Uterus (tissue), 4 donors: ENCODE results near the gene OR51V1. TPM values are rescaled to one million over a fixed set of nuclear protein-coding genes. Genes with fewer than 3 reads are reported as not detected.

Source experiments
- DNase-seq, 2 donors: peaks; one replicate each; pipeline ENCODE4 v3.0.0-alpha.2; 2019 to 2020
- H3K27ac ChIP-seq, 2 donors: fragments of 200-600 bp; sonication (generic); 1 replicate in 1 of 2; 2 replicates in 1 of 2; pipeline ENCODE4 v1.5.1; 2016 to 2018
- H3K27me3 ChIP-seq, 2 donors: fragments of 200-600 bp; sonication (generic); one replicate each; pipeline ENCODE4 v1.5.1; 2018 to 2019; ENCODE audit warnings: control low read depth in 1 of 2
- H3K36me3 ChIP-seq, 2 donors: fragments of 200-600 bp; sonication (generic); one replicate each; pipeline ENCODE4 v1.5.1; 2019; ENCODE audit warnings: control low read depth in 1 of 2
- H3K4me1 ChIP-seq, 2 donors: fragments of 200-600 bp; sonication (generic); one replicate each; pipeline ENCODE4 v1.5.1; 2018 to 2019; ENCODE audit warnings: control low read depth in 1 of 2
- H3K4me3 ChIP-seq, 2 donors: fragments of 200-600 bp; sonication (generic); 1 replicate in 1 of 2; 2 replicates in 1 of 2; pipeline ENCODE4 v1.5.1; 2018 to 2019; ENCODE audit warnings: mild to moderate bottlenecking in 1 of 2
- H3K9me3 ChIP-seq, 2 donors: fragments of 200-600 bp; sonication (generic); one replicate each; pipeline ENCODE4 v1.5.1; 2019; ENCODE audit warnings: control low read depth in 1 of 2
- CTCF ChIP-seq, 4 experiments: fragments of 200-600 bp in 2 of 4; fragments of 450-650 bp in 2 of 4; sonication (generic) in 2 of 4; IDR thresholded peaks; one replicate each; pipeline ENCODE4 v1.5.1; 2016 to 2019; ENCODE audit warnings: antibody characterized with exemption in 4 of 4, mild to moderate bottlenecking in 2 of 4, moderate library complexity in 1 of 4
- POLR2A ChIP-seq, 2 donors: fragments of 450-650 bp; IDR thresholded peaks; one replicate each; pipeline ENCODE4 v1.6.1; 2016; ENCODE audit warnings: antibody characterized with exemption in 2 of 2, mild to moderate bottlenecking in 1 of 2, moderate library complexity in 1 of 2
- intact Hi-C: fragments of 100-400 bp; cut with DNase I; formaldehyde crosslinking; loops from one replicate; pipeline ENCODE4 v1.15.1; 2023; ENCODE audit warnings: low total_unique reads
- total RNA-seq, 4 donors: library from RNA; depleted of rRNA in 3 of 4; stranded (reverse); fragments of >200 nt in 3 of 4; gene quantifications; one replicate each; pipeline versions ENCODE4 v1.1.0 to v1.2.4, GENCODE V29; 2014 to 2023
- donor health status: DM: yes; HTN: yes; CAD: no.

OR51V1 gene
- total RNA-seq, 4 donors from 2014 or later = not detected

DNA sequence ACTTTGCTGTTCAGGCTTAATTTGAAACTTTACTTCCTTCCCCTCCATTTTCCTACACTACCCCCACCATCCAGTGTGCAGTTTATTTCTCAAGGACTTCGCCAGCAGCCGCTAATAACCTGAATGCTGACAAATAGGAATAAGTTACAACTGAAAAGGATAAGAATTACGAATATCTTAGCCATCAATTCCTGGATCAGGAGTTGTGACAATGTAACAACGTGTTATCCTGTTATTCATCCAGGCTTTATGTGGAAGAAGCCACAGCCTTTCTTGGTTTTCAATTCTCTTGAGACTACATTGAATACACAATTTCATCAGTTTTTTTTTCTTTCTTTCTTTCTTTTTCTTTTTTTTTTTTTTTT, 43.3 kb upstream of the OR51V1 start:
- Histone ChIP-seq H3K27me3 (no peaks in the 10 kb centered on the region), H3K9me3 (no peaks in the 10 kb centered on the region), H3K36me3 (no peaks in the 10 kb centered on the region), H3K4me1 (no peaks in the 10 kb centered on the region), H3K4me3 (no peak overlapping the region), H3K27ac (no peak overlapping the region)
- intact Hi-C loops = no loop called here
- DNase-seq = no peak
- TF ChIP-seq CTCF (IDR thresholded peaks at IDR 0.05) = no peak
- no peak for TF ChIP-seq POLR2A (IDR thresholded peaks at IDR 0.05)

DNA sequence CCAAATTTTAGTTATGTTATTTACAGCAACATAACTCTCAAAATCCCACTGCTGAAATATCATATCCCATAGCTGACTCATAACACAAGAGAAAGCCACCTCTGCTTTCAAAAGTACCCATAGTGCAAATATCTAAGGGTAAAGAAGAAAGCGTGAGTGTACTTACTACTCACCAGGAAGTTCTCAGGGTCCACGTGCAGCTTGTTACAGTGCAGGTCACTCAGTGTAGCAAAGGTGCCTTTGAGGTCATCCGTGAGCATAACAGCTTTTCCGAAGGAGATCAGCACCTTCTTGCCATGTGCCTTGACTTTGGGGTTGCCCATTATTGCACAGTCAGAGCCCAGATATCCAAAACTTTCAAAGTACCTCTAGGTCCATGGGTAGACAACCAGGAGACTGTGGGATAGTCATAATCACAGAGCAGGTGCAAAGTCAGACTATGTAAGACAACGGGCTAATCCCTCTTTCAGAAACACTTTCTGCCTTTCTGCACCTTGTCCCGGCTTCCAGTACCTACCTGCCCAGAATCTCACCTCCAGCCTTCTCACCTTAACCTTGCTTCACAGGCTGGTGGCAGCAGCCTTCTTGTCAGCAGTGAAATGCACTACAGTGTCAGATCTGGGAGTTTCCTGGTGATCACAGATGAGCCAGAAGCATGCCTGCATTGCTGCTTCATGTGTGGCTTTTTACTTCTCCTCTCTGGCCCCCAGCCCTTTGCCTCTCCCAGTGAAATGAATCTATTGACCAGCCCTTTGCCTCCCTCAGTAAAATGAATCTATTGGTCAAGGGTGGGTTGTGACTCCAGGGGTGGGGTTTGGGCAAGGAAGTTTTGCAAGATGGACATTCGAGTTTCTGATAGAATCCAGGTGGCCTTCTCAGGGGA, 42.7 kb upstream of the OR51V1 start:
- Histone ChIP-seq H3K36me3 (no peaks in the 10 kb centered on the region), H3K27ac (no peak overlapping the region), H3K9me3 (no peaks in the 10 kb centered on the region), H3K4me1 (no peaks in the 10 kb centered on the region), H3K4me3 (no peak overlapping the region), H3K27me3 (no peaks in the 10 kb centered on the region)
- intact Hi-C loops = no loop called here
- TF ChIP-seq CTCF (IDR thresholded peaks at IDR 0.05) = no peak
- DNase-seq = no peak

- TF ChIP-seq CTCF (IDR thresholded peaks at IDR 0.05) (no peak), POLR2A (IDR thresholded peaks at IDR 0.05) (no peak)
- no peaks in the 10 kb centered on the region for H3K9me3 ChIP-seq
- intact Hi-C loops = no loop called here
- no peaks in the 10 kb centered on the region for H3K4me1 ChIP-seq
- no peak overlapping the region for H3K27ac ChIP-seq
- no peaks in the 10 kb centered on the region for H3K36me3 ChIP-seq
- DNase-seq = no peak
- no peaks in the 10 kb centered on the region for H3K27me3 ChIP-seq
- no peak overlapping the region for H3K4me3 ChIP-seq
Observed at GRCh38 chr11:5242208-5242607, 41.7 kb upstream of the OR51V1 start.

- Histone ChIP-seq H3K27me3 (no peaks in the 10 kb centered on the region), H3K4me3 (no peak overlapping the region), H3K36me3 (no peaks in the 10 kb centered on the region), H3K4me1 (no peaks in the 10 kb centered on the region), H3K27ac (no peak overlapping the region), H3K9me3 (no peaks in the 10 kb centered on the region)
- intact Hi-C loops = no loop called here
- no peak for DNase-seq
- no peak for TF ChIP-seq POLR2A (IDR thresholded peaks at IDR 0.05)
- no peak for TF ChIP-seq CTCF (IDR thresholded peaks at IDR 0.05)
Observed at GRCh38 chr11:5241458-5241857, 41.0 kb upstream of the OR51V1 start.

GRCh38 chr11:5240458-5240857, 40.0 kb upstream of the OR51V1 start:
- DNase-seq = no peak
- H3K27ac ChIP-seq = no peak overlapping the region
- H3K4me3 ChIP-seq = no peak overlapping the region
- H3K36me3 ChIP-seq = no peaks in the 10 kb centered on the region
- TF ChIP-seq POLR2A (IDR thresholded peaks at IDR 0.05) = no peak
- TF ChIP-seq CTCF (IDR thresholded peaks at IDR 0.05) = no peak
- H3K9me3 ChIP-seq = no peaks in the 10 kb centered on the region
- H3K27me3 ChIP-seq = no peaks in the 10 kb centered on the region
- intact Hi-C loops = no loop called here
- H3K4me1 ChIP-seq = no peaks in the 10 kb centered on the region
